Gastrocnemius medialis (tissue), 4 donors: ENCODE measurements around the gene TSPAN5. TPM values are rescaled to one million over a fixed set of nuclear protein-coding genes. Genes with fewer than 3 reads are reported as not detected.

ENCODE experiments used
- ATAC-seq, 2 donors: fragments of 150-250 bp; one replicate each; pipeline ENCODE4 v1.9.1; 2016
- DNase-seq, 2 donors: peaks; one replicate each; pipeline ENCODE4 v3.0.0-alpha.2; 2019
- H3K27ac ChIP-seq, 4 donors: fragments of 200-600 bp; sonication (generic); 1 replicate in 1 of 4; 2 replicates in 3 of 4; pipeline ENCODE4 v1.5.1; 2016 to 2018; ENCODE audit warnings: mild to moderate bottlenecking in 2 of 4, moderate library complexity in 1 of 4
- H3K27me3 ChIP-seq, 3 donors: fragments of 200-600 bp; sonication (generic) in 2 of 3; 1 replicate in 1 of 3; 2 replicates in 2 of 3; pipeline versions ENCODE4 v1.5.1 to v1.6.0; 2016 to 2019; ENCODE audit warnings: mild to moderate bottlenecking in 1 of 3, moderate library complexity in 1 of 3
- H3K36me3 ChIP-seq, 2 donors: fragments of 200-600 bp; sonication (generic) in 1 of 2; one replicate each; pipeline ENCODE4 v1.5.1; 2017 to 2018
- H3K4me1 ChIP-seq, 2 donors: fragments of 200-600 bp; sonication (generic) in 1 of 2; one replicate each; pipeline ENCODE4 v1.5.1; 2016 to 2017; ENCODE audit warnings: mild to moderate bottlenecking in 2 of 2
- H3K4me3 ChIP-seq, 4 donors: fragments of 200-600 bp; sonication (generic) in 3 of 4; 1 replicate in 1 of 4; 2 replicates in 3 of 4; pipeline ENCODE4 v1.5.1; 2016 to 2019; ENCODE audit warnings: mild to moderate bottlenecking in 2 of 4
- H3K9me3 ChIP-seq, 3 donors: fragments of 200-600 bp; sonication (generic) in 2 of 3; 1 replicate in 1 of 3; 2 replicates in 2 of 3; pipeline ENCODE4 v1.5.1; 2016 to 2019
- CTCF ChIP-seq, 5 experiments: fragments of 450-650 bp in 3 of 5; fragments of 200-600 bp in 2 of 5; sonication (generic) in 2 of 5; IDR thresholded peaks in 4 of 5; conservative IDR thresholded peaks in 1 of 5; 1 replicate in 4 of 5; 2 replicates in 1 of 5; pipeline ENCODE4 v1.5.1; 2016 to 2019; ENCODE audit warnings: antibody characterized with exemption in 5 of 5, mild to moderate bottlenecking in 3 of 5, moderate library complexity in 3 of 5
- POLR2A ChIP-seq, 2 donors: fragments of 450-650 bp; IDR thresholded peaks; one replicate each; pipeline ENCODE4 v1.6.1; 2017; ENCODE audit warnings: antibody characterized with exemption in 2 of 2, mild to moderate bottlenecking in 2 of 2, moderate library complexity in 2 of 2
- in situ Hi-C, 4 donors: fragments of 200-750 bp; cut with MboI; loops; one replicate each; pipeline versions ENCODE4 v1.15.0 to v1.8.0; 2017; ENCODE audit warnings: low sequenced_read_pairs in 4 of 4
- intact Hi-C: fragments of 100-400 bp; cut with DNase I; formaldehyde crosslinking; loops from one replicate; pipeline ENCODE4 v1.15.1; 2023; ENCODE audit warnings: low total_unique reads
- total RNA-seq, 4 donors: library from RNA; depleted of rRNA; stranded (reverse); fragments of >200 nt; gene quantifications; one replicate each; pipeline versions ENCODE4 v1.1.0 to v1.2.3, GENCODE V29; 2016

Gene TSPAN5
- total RNA-seq, 4 donors from 2014 or later, result 0.55 to 18.7 (median 0.79) TPM

- Histone ChIP-seq H3K27ac (peak overlapping the region in 1 of 4 donors; percentile 58), H3K27me3 (peaks cover 0 to 4% (median 0%) of the 10 kb centered on the region in 3 donors), H3K4me1 (peaks cover 21 to 28% of the 10 kb centered on the region in 2 donors), H3K4me3 (no peak overlapping the region), H3K9me3 (no peaks in the 10 kb centered on the region), H3K36me3 (no peaks in the 10 kb centered on the region)
- in situ Hi-C loops (loop anchor here in 1 of 4 donors (25.0 kb wide), 1 partner anchor 399 kb away; the partner anchor contains the start of gene RAP1GDS1), intact Hi-C loops (no loop called here)
- no peak for DNase-seq
- peak in 1 of 2 donors; percentile 22 for ATAC-seq
- TF ChIP-seq POLR2A (IDR thresholded peaks at IDR 0.05) (no peak), CTCF (IDR thresholded peaks at IDR 0.05 in 4 of 5, conservative IDR thresholded peaks at IDR 0.05 in 1 of 5) (no peak)
Measured at GRCh38 chr4:98661371-98662054, 3.1 kb upstream of the TSPAN5 start.

- intact Hi-C loops (loop anchor here (2.0 to 10.0 kb wide), 4 partner anchors 195 to 399 kb away; partner anchors contain the start of genes EIF4E, METAP1 and RAP1GDS1), in situ Hi-C loops (loop anchor here in 1 of 4 donors (25.0 kb wide), 1 partner anchor 398 kb away; the partner anchor contains the start of gene RAP1GDS1)
- Histone ChIP-seq H3K27me3 (peaks cover 0 to 17% (median 0%) of the 10 kb centered on the region in 3 donors), H3K4me1 (peaks cover 21 to 28% of the 10 kb centered on the region in 2 donors), H3K4me3 (peak overlapping the region in 1 of 4 donors; percentile 9), H3K9me3 (no peaks in the 10 kb centered on the region), H3K27ac (peak overlapping the region; percentile 74 to 81 (median 78)), H3K36me3 (no peaks in the 10 kb centered on the region)
- DNase-seq (no peak), ATAC-seq (peak; percentile 79 to 92)
- TF ChIP-seq POLR2A (IDR thresholded peaks at IDR 0.05), result no peak
- TF ChIP-seq CTCF (IDR thresholded peaks at IDR 0.05 in 4 of 5, conservative IDR thresholded peaks at IDR 0.05 in 1 of 5), result no peak
Measured at GRCh38 chr4:98659741-98660462, 1.5 kb upstream of the TSPAN5 start.

- TF ChIP-seq CTCF (IDR thresholded peaks at IDR 0.05 in 4 of 5, conservative IDR thresholded peaks at IDR 0.05 in 1 of 5), result no peak
- no peak for TF ChIP-seq POLR2A (IDR thresholded peaks at IDR 0.05)
Measured at GRCh38 chr4:98659106-98659592, 738 bp upstream of the TSPAN5 start.

GRCh38 chr4:98657531-98658286 lies 702 bp downstream of the TSPAN5 start:
- H3K27me3 ChIP-seq, result peaks cover 0 to 17% (median 0%) of the 10 kb centered on the region in 3 donors
- H3K4me1 ChIP-seq, result peaks cover 21 to 28% of the 10 kb centered on the region in 2 donors
- H3K27ac ChIP-seq, result peak overlapping the region in 1 of 4 donors; percentile 65
- intact Hi-C loops (loop anchor here (2.0 to 10.0 kb wide), 4 partner anchors 193 to 397 kb away; partner anchors contain the start of genes EIF4E, METAP1 and RAP1GDS1), in situ Hi-C loops (loop anchor here in 1 of 4 donors (25.0 kb wide), 1 partner anchor 395 kb away; the partner anchor contains the start of gene RAP1GDS1)
- H3K9me3 ChIP-seq, result no peaks in the 10 kb centered on the region
- no peaks in the 10 kb centered on the region for H3K36me3 ChIP-seq
- ATAC-seq (peak in 1 of 2 donors; percentile 21), DNase-seq (peak in 1 of 2 donors; percentile 21)
- TF ChIP-seq POLR2A (IDR thresholded peaks at IDR 0.05), result no peak
- TF ChIP-seq CTCF (IDR thresholded peaks at IDR 0.05 in 4 of 5, conservative IDR thresholded peaks at IDR 0.05 in 1 of 5), result no peak
- peak overlapping the region; percentile 57 to 75 (median 69) for H3K4me3 ChIP-seq

More at GRCh38 chr4:98659106-98659592, 738 bp upstream of the TSPAN5 start:
- in situ Hi-C loops (loop anchor here in 1 of 4 donors (25.0 kb wide), 1 partner anchor 397 kb away; the partner anchor contains the start of gene RAP1GDS1), intact Hi-C loops (loop anchor here (2.0 to 10.0 kb wide), 4 partner anchors 194 to 398 kb away; partner anchors contain the start of genes EIF4E, METAP1 and RAP1GDS1)
- no peaks in the 10 kb centered on the region for H3K36me3 ChIP-seq
- peaks cover 21 to 28% of the 10 kb centered on the region in 2 donors for H3K4me1 ChIP-seq
- ATAC-seq (peak; percentile 10 to 13), DNase-seq (no peak)
- peaks cover 0 to 17% (median 0%) of the 10 kb centered on the region in 3 donors for H3K27me3 ChIP-seq
- no peaks in the 10 kb centered on the region for H3K9me3 ChIP-seq
- H3K4me3 ChIP-seq, result peak overlapping the region; percentile 57 to 75 (median 69)
- peak overlapping the region; percentile 74 to 81 (median 78) for H3K27ac ChIP-seq
